Kasumi-1 (cell line): ENCODE data around the gene TMEM86A.

Experiments
- DNase-seq, 2 experiments: peaks; one replicate each; lab custom pipeline; 2025; lab: John Stamatoyannopoulos, UW

The TMEM86A gene

GRCh38 chr11:18700375-18700774 is 1.8 kb downstream of the TMEM86A start:
- no peak for DNase-seq

- no peak for DNase-seq
These were observed 2.3 kb downstream of the TMEM86A start for GRCh38 chr11:18700872-18701271.

- DNase-seq, result no peak
These were observed 3.1 kb downstream of the TMEM86A start for GRCh38 chr11:18701614-18702216.

- DNase-seq, result no peak
These were observed 4.6 kb downstream of the TMEM86A start for GRCh38 chr11:18703001-18703763.

- DNase-seq, result no peak
These were observed 5.6 kb downstream of the TMEM86A start for GRCh38 chr11:18704045-18704645.

- no peak for DNase-seq
These were observed 6.1 kb downstream of the TMEM86A start for GRCh38 chr11:18704698-18705097.

- DNase-seq, result no peak
These were observed 7.2 kb downstream of the TMEM86A start for GRCh38 chr11:18705651-18706281.

GRCh38 chr11:18706330-18707243 is 8.0 kb downstream of the TMEM86A start:
- no peak for DNase-seq

- DNase-seq, result no peak
These were observed 9.3 kb downstream of the TMEM86A start for GRCh38 chr11:18707811-18708340.

GRCh38 chr11:18709414-18709813 is 10.8 kb downstream of the TMEM86A start:
- no peak for DNase-seq

- DNase-seq, result no peak
These were observed 12.0 kb downstream of the TMEM86A start for GRCh38 chr11:18710545-18710944.

GRCh38 chr11:18713646-18714442 is 15.3 kb downstream of the TMEM86A start:
- no peak for DNase-seq

- no peak for DNase-seq
These were observed 15.8 kb downstream of the TMEM86A start for GRCh38 chr11:18714443-18714780.

GRCh38 chr11:18715476-18715875 is 16.9 kb downstream of the TMEM86A start:
- DNase-seq, result no peak

- DNase-seq, result no peak
These were observed 21.7 kb downstream of the TMEM86A start for GRCh38 chr11:18720091-18720807.

- DNase-seq, result no peak
These were observed 22.4 kb downstream of the TMEM86A start for GRCh38 chr11:18720808-18721560.

- peak; percentile 45 to 61 for DNase-seq
These were observed 23.1 kb downstream of the TMEM86A start for GRCh38 chr11:18721561-18722292.

GRCh38 chr11:18722293-18722637 is 23.7 kb downstream of the TMEM86A start:
- DNase-seq, result no peak

- no peak for DNase-seq
These were observed 25.4 kb downstream of the TMEM86A start for GRCh38 chr11:18723991-18724390.
